Neutrophil (primary cell): ENCODE measurements around the gene SMC2.

Experiments
- H3K27ac ChIP-seq: fragments of 200-600 bp; sonication (generic); 2 replicates; pipeline ENCODE4 v1.5.1; 2016; ENCODE audit warnings: mild to moderate bottlenecking, moderate library complexity
- H3K27me3 ChIP-seq: fragments of 200-600 bp; sonication (generic); 2 replicates; pipeline ENCODE4 v1.6.0; 2016; ENCODE audit warnings: mild to moderate bottlenecking
- H3K36me3 ChIP-seq: fragments of 200-600 bp; sonication (generic); 2 replicates; pipeline ENCODE4 v1.5.1; 2017
- H3K4me1 ChIP-seq, 2 experiments: fragments of 200-600 bp in 1 of 2; sonication (generic) in 1 of 2; 1 replicate in 1 of 2; 2 replicates in 1 of 2; pipeline versions ENCODE4 v1.5.1 to v1.6.1; 2013 to 2016; ENCODE audit warnings: low read depth in 1 of 2, low read length in 1 of 2, mild to moderate bottlenecking in 1 of 2, moderate library complexity in 1 of 2; ENCODE audit not compliant: control insufficient read depth in 1 of 2, insufficient read depth in 1 of 2
- H3K4me3 ChIP-seq, 2 experiments: fragments of 200-600 bp in 1 of 2; sonication (generic) in 1 of 2; 1 replicate in 1 of 2; 2 replicates in 1 of 2; pipeline ENCODE4 v1.5.1; 2013 to 2016; ENCODE audit warnings: low read depth in 1 of 2, low read length in 1 of 2, mild to moderate bottlenecking in 1 of 2, moderate library complexity in 1 of 2
- H3K9me3 ChIP-seq: fragments of 200-600 bp; sonication (generic); 2 replicates; pipeline ENCODE4 v1.5.1; 2016
- TF ChIP-seq, protein P1 (sequence below): fragments of 200-600 bp; sonication (generic); IDR thresholded peaks from 2 replicates; pipeline ENCODE4 v1.5.1; 2016; ENCODE audit warnings: antibody characterized with exemption

SMC2 gene

DNA sequence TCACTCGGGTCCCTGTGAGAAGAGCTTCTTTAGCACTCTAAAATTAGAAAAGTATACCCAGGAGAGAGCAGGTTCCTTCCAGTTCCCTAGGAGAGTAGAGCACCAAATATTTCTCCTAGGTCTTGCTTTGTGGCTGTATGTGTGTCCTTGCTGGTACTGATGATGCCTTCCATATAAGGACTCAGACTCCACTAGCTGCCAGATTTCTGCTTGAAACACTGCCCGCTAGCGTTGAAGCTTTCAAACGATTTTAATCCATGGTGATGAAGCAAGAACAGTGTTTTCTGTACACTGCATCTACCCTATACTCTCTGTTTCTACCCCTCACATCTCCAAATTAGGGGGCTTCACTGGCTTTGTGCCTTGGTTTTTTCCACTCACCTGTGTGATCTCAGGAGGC, 2.4 kb upstream of the SMC2 start:
- H3K4me1 ChIP-seq = peaks cover 24 to 27% of the 10 kb centered on the region in 2 experiments
- H3K27me3 ChIP-seq = no peaks in the 10 kb centered on the region
- H3K9me3 ChIP-seq = no peaks in the 10 kb centered on the region
- no peak overlapping the region for H3K4me3 ChIP-seq
- no peaks in the 10 kb centered on the region for H3K36me3 ChIP-seq
- no peak overlapping the region for H3K27ac ChIP-seq
- TF ChIP-seq, protein P1, sequence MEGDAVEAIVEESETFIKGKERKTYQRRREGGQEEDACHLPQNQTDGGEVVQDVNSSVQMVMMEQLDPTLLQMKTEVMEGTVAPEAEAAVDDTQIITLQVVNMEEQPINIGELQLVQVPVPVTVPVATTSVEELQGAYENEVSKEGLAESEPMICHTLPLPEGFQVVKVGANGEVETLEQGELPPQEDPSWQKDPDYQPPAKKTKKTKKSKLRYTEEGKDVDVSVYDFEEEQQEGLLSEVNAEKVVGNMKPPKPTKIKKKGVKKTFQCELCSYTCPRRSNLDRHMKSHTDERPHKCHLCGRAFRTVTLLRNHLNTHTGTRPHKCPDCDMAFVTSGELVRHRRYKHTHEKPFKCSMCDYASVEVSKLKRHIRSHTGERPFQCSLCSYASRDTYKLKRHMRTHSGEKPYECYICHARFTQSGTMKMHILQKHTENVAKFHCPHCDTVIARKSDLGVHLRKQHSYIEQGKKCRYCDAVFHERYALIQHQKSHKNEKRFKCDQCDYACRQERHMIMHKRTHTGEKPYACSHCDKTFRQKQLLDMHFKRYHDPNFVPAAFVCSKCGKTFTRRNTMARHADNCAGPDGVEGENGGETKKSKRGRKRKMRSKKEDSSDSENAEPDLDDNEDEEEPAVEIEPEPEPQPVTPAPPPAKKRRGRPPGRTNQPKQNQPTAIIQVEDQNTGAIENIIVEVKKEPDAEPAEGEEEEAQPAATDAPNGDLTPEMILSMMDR = no peak

DNA sequence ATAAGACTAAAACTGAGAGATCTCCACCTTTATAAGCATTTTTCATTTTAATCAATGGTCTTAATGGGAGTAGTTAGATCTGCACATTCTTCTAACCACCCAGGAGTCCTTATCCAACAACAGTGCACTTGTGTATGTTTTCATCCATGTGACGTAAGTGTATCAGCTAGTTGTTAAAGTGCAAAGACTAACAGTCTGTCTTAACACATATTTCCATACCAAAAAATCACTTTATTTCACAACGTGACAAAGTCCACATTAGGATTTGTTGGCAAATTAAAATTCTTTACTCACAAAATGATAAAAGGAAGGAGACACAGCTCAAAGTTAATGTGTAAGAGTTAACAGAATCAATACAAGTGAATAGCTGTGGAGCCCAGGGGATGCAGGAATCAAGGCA, 1.9 kb upstream of the SMC2 start:
- Histone ChIP-seq H3K27me3 (no peaks in the 10 kb centered on the region), H3K36me3 (no peaks in the 10 kb centered on the region), H3K9me3 (no peaks in the 10 kb centered on the region), H3K4me3 (no peak overlapping the region), H3K27ac (no peak overlapping the region), H3K4me1 (peaks cover 24 to 27% of the 10 kb centered on the region in 2 experiments)
- TF ChIP-seq, protein P1 = no peak

DNA sequence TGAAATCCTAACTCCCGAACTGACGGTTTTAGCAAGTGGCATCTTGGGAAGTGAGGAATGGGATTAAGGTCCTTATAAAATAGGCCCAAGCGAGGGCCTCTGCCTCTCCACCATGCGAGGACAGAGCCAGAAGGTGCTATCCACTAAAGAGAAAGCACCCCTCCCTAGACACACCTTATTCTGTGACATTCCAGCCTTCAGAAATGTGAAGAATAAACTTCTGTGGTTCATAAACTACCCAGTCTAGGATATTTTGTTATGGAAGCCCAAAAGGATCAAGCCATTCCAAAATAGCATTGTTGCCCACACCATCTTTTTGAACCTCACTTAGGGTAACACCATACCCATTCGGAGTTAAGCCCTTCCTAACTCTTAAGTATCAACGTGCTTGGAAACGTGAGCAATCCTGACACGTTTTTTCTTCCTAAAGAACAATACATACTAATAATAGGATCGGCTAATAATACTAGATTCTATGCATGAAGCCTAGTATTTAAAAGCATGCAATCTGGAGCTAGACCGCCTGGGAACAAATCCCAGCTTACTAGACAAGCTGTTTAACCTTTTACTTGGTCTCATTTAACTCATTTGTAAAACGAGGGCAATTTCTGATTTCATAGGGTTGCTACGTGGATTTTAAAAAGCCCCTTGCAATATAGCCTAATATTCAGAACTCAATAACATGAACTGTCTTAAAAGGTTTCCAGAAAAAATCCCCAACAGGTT, 1.1 kb upstream of the SMC2 start:
- TF ChIP-seq, protein P1 = no peak

DNA sequence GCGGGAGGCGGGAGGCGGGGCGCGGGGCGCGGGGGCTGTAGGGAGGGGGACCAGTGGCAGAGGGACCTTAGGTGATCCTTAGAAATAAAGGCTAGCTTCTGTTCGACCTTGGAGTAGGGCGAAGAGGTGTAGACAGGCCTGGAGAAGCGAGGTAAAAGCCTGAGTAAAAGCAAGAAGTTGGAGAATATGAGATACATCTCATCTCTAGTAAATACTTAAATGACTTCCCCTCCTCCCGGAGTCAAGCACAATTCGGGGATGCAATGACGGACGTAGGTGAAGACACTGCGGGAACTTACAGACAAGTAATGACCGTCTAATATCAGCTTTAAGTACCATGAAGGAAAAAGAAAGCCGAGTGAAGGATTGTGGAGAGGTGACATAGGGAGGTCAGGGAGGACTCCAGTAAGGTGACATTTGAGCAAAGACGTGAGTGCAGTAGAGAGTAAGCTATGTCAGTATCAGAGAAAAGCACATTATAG, 466 bp downstream of the SMC2 start:
- Histone ChIP-seq H3K36me3 (no peaks in the 10 kb centered on the region), H3K27ac (peak overlapping the region; percentile 89), H3K4me3 (peak overlapping the region; percentile 74 to 83), H3K9me3 (no peaks in the 10 kb centered on the region), H3K27me3 (no peaks in the 10 kb centered on the region), H3K4me1 (peaks cover 24 to 27% of the 10 kb centered on the region in 2 experiments)
- TF ChIP-seq, protein P1 = no peak

More for the DNA sequence above, 1.1 kb upstream of the SMC2 start:
- Histone ChIP-seq H3K9me3 (no peaks in the 10 kb centered on the region), H3K36me3 (no peaks in the 10 kb centered on the region), H3K27ac (peak overlapping the region; percentile 89), H3K27me3 (no peaks in the 10 kb centered on the region), H3K4me1 (peaks cover 24 to 27% of the 10 kb centered on the region in 2 experiments), H3K4me3 (peak overlapping the region; percentile 74 to 83)

DNA sequence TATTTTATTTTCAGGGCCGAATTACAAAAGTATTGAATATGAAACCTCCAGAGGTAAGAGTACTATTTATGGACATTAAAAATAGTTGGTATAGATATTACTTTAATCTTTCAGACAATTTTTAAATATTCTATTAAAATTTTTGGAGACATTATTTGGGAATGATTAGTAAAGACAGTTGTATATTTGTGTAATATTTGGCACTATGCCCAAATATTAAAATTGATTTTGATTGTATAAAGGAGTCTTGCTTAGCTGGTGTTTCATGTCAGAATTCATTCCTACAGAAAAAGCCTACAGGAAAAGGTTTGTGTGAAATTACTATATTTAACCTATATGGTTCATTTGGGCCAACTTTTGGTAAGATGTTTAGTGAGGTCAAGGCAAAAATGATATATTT, 5.5 kb downstream of the SMC2 start:
- TF ChIP-seq, protein P1 = no peak

More for the DNA sequence above, 5.5 kb downstream of the SMC2 start:
- H3K27ac ChIP-seq = no peak overlapping the region
- H3K27me3 ChIP-seq = no peaks in the 10 kb centered on the region
- peaks cover 6 to 7% of the 10 kb centered on the region in 2 experiments for H3K4me1 ChIP-seq
- H3K4me3 ChIP-seq = no peak overlapping the region
- no peaks in the 10 kb centered on the region for H3K9me3 ChIP-seq
- peaks cover 43% of the 10 kb centered on the region for H3K36me3 ChIP-seq
